BLaER1 treated with 17β-estradiol and CSF1 and Interleukin-3, amounts not matched to agents 10 nM and 100 nM (cell line): ENCODE data around the gene PIGR.

Experiments used
- H3K27ac ChIP-seq, 11 experiments: shearing (Covaris generic); formaldehyde crosslinking; 2 replicates each; pipeline ENCODE4 v1.8.1; 2022
- H3K27me3 ChIP-seq, 11 experiments: shearing (Covaris generic); formaldehyde crosslinking; 2 replicates each; pipeline ENCODE4 v1.8.1; 2022
- H3K36me3 ChIP-seq, 11 experiments: shearing (Covaris generic); formaldehyde crosslinking; 2 replicates each; pipeline ENCODE4 v1.8.1; 2022
- H3K4me1 ChIP-seq, 10 experiments: shearing (Covaris generic); formaldehyde crosslinking; 2 replicates each; pipeline ENCODE4 v1.8.1; 2022
- H3K4me2 ChIP-seq, 11 experiments: shearing (Covaris generic); formaldehyde crosslinking; 2 replicates each; pipeline ENCODE4 v1.8.1; 2022
- H3K4me3 ChIP-seq, 10 experiments: shearing (Covaris generic); formaldehyde crosslinking; 2 replicates each; pipeline ENCODE4 v1.8.1; 2022
- H3K9ac ChIP-seq, 11 experiments: shearing (Covaris generic); formaldehyde crosslinking; 2 replicates each; pipeline ENCODE4 v1.8.1; 2022
- H3K9me3 ChIP-seq, 11 experiments: shearing (Covaris generic); formaldehyde crosslinking; replicated peaks in 1 of 11; 2 replicates each; pipeline ENCODE4 v1.8.1; 2022
- H4K20me1 ChIP-seq, 11 experiments: shearing (Covaris generic); formaldehyde crosslinking; 2 replicates each; pipeline ENCODE4 v1.8.1; 2022
- Cebpa-rat ChIP-seq, 11 experiments: shearing (Covaris generic); IDR thresholded peaks; 2 replicates each; pipeline ENCODE4 v1.8.1; 2022

PIGR gene

DNA sequence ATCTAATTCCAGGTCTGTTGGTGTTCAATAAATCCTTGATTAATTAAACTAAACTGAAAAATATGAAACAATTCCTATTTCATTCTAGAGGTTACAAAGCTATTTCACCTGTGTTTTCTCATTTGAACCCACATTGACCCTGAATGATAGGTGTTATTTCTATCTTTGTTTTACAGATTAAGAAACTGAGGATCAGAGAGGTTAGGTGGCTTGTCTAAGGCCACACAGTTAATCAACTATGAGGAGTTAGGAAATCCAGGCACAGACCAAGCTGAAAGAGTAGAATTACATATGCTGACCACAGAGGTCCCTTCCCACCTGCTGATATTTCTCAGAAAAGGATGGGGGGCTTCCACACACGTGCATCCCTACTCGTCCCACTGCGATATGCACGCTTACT is 487 bp downstream of the PIGR start:
- Histone ChIP-seq H3K4me3 (no peak overlapping the region), H4K20me1 (no peaks in the 10 kb centered on the region), H3K36me3 (no peaks in the 10 kb centered on the region), H3K27me3 (no peaks in the 10 kb centered on the region), H3K27ac (no peak overlapping the region), H3K4me1 (peaks cover 28 to 49% (median 43%) of the 10 kb centered on the region in 10 experiments), H3K9ac (no peak overlapping the region), H3K4me2 (no peak overlapping the region), H3K9me3 (peaks cover 0 to 13% (median 5%) of the 10 kb centered on the region in 11 experiments; a peak in 7 of 22 replicates)
- TF ChIP-seq Cebpa-rat (IDR thresholded peaks at IDR 0.05), result no peak

DNA sequence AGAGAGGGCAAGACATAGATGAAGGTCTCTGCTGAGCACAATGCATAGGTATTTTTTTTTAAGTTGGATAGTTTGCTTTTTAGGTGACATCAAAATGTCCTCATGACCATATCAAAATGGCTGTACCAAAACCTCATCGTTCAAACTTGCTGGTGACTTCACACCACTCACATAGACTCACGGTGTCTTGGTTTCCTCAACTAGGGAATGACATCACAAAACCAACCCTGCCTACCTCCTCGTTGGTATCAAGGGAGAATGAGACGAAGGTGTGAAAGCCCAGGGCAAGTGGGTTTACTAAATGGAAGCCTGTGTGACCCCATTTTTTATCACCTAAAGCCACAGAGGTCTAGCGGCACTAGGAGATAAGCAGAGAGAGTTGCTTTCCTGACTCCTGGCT is 1.6 kb downstream of the PIGR start:
- Histone ChIP-seq H3K36me3 (no peaks in the 10 kb centered on the region), H4K20me1 (no peaks in the 10 kb centered on the region), H3K9ac (no peak overlapping the region), H3K4me1 (peaks cover 27 to 41% (median 36%) of the 10 kb centered on the region in 10 experiments), H3K4me2 (no peak overlapping the region), H3K27ac (no peak overlapping the region), H3K4me3 (no peak overlapping the region), H3K27me3 (no peaks in the 10 kb centered on the region), H3K9me3 (peaks cover 0 to 3% (median 1%) of the 10 kb centered on the region in 11 experiments; a peak in 7 of 22 replicates)
- no peak for TF ChIP-seq Cebpa-rat (IDR thresholded peaks at IDR 0.05)

DNA sequence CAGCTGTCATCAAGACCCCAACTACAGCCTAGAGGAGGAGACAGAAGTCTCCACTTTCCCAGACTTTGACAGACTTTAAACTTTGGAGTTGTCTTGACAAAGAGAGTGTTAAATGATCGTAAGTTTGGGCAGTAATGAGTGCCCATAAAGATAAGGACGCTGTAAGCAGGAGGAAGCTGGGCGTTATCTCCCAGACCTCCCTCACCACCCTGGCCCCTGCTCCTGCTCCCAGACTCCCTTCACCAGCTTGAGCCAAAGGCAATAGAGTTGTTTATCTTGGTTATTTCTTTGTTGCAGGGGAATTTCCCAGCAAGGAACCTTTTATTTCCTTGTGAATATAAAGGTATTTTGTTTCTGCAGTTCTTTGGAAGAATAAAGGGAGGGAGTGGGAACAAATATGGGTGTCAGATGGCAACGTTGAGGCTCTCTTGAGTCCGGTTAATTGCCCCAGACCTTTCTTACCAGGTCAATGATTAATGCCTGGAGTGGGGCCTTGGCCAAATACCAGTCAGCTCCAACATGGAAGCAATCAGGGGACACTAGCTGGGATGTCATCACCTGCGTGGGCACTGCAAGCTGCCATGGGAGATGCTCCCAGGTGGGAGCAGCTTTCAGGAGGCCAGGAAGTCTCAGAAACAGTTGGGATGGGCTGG is 4.4 kb downstream of the PIGR start:
- H3K27me3 ChIP-seq, result no peaks in the 10 kb centered on the region
- H3K9ac ChIP-seq, result no peak overlapping the region
- H3K27ac ChIP-seq, result no peak overlapping the region
- H3K4me1 ChIP-seq, result peaks cover under 1 to 20% (median 11%) of the 10 kb centered on the region in 10 experiments; a peak in 17 of 20 replicates
- no peaks in the 10 kb centered on the region for H3K9me3 ChIP-seq
- H4K20me1 ChIP-seq, result no peaks in the 10 kb centered on the region
- TF ChIP-seq Cebpa-rat (IDR thresholded peaks at IDR 0.05), result no peak
- H3K4me2 ChIP-seq, result no peak overlapping the region
- H3K36me3 ChIP-seq, result no peaks in the 10 kb centered on the region
- H3K4me3 ChIP-seq, result no peak overlapping the region

DNA sequence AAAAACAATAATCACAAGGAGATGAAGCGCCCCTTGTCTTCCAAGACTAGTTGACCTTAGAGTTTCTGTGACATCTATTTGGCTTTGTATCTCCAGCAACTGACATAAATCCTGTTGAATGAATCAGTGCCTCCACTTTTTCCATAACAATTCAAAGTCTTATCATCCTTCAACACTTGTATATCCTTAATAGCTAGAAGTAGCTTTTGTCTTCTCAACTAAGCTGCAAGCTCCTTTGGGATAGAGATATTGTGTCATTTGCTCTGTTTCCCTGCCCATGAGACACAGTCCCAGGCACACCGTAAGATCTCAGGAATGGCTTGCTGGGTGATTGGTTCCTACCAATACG is 5.7 kb downstream of the PIGR start:
- Histone ChIP-seq H3K4me1 (peaks cover 0 to 12% (median 7%) of the 10 kb centered on the region in 10 experiments; a peak in 12 of 20 replicates), H3K9me3 (no peaks in the 10 kb centered on the region), H3K27me3 (no peaks in the 10 kb centered on the region), H3K36me3 (no peaks in the 10 kb centered on the region), H3K4me3 (no peak overlapping the region), H3K27ac (no peak overlapping the region), H3K9ac (no peak overlapping the region), H3K4me2 (peak overlapping the region in 6 of 11 experiments; percentile 2 to 47 (median 34); a peak in 7 of 22 replicates), H4K20me1 (no peaks in the 10 kb centered on the region)
- no peak for TF ChIP-seq Cebpa-rat (IDR thresholded peaks at IDR 0.05)

DNA sequence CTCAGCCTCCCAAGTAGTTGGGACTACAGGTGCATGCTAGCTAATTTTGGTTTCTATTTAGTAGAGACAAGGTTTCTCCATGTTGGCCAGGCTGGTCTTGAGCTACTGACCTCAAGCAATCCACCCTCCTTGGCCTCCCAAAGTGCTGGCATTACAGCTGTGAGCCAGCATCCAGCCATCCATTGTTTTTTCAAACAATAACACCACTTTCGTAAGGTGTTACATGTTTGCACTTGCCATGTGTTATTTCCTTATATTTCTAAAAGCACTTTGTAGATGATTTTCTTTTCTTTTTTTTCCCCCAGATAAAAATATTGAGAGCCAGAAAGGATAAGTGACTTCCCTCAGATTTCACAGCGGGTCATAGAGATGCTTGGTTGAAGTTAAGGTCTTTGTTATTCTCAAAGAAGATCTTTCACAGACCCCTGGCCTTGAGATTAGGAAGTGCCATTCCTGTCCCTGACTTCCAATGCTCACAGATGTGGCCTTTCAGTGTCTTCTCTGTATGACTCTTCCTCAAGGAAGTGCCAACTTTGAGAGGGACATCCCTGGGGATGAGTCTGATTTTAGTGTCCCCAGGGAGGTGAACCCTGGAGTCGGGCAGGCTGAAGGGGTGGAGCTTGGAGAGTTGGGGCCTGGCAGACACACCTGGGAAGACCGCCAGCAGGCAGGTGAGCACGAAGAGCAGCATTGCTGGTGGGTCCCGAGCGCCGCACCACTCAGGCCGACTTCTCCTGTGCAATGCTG is 6.3 kb downstream of the PIGR start:
- no peaks in the 10 kb centered on the region for H3K27me3 ChIP-seq
- H3K9me3 ChIP-seq, result no peaks in the 10 kb centered on the region
- H3K27ac ChIP-seq, result no peak overlapping the region
- H3K4me1 ChIP-seq, result peaks cover 0 to 12% (median 7%) of the 10 kb centered on the region in 10 experiments; a peak in 12 of 20 replicates
- peak overlapping the region in 6 of 11 experiments; percentile 2 to 47 (median 34); a peak in 8 of 22 replicates for H3K4me2 ChIP-seq
- H3K36me3 ChIP-seq, result no peaks in the 10 kb centered on the region
- no peak overlapping the region for H3K9ac ChIP-seq
- H3K4me3 ChIP-seq, result no peak overlapping the region
- TF ChIP-seq Cebpa-rat (IDR thresholded peaks at IDR 0.05), result no peak
- H4K20me1 ChIP-seq, result no peaks in the 10 kb centered on the region

DNA sequence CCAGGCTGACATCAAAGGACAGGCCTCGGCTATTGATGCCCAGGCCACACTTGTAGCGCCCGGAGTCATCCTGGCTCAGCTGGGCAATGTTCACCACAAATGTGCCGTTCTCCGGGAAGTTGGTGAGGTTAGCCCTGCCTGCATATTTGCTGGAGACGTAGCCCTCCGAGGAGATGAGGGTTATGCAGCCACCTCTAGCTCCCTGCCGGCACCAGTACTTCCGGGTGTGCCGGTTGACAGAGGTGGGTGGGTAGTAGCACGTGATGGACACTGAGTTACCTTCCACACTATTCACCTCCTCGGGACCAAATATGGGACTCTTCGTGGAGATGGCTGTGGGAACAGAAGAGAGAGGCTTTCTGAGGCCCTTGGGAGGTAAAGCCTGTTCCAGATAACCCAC is 7.1 kb downstream of the PIGR start:
- Histone ChIP-seq H3K9me3 (no peaks in the 10 kb centered on the region), H3K9ac (no peak overlapping the region), H3K4me2 (no peak overlapping the region), H3K27me3 (no peaks in the 10 kb centered on the region), H3K36me3 (no peaks in the 10 kb centered on the region), H3K4me3 (no peak overlapping the region), H3K27ac (no peak overlapping the region), H3K4me1 (peaks cover 0 to 12% (median 9%) of the 10 kb centered on the region in 10 experiments; a peak in 12 of 20 replicates), H4K20me1 (no peaks in the 10 kb centered on the region)
- no peak for TF ChIP-seq Cebpa-rat (IDR thresholded peaks at IDR 0.05)

DNA sequence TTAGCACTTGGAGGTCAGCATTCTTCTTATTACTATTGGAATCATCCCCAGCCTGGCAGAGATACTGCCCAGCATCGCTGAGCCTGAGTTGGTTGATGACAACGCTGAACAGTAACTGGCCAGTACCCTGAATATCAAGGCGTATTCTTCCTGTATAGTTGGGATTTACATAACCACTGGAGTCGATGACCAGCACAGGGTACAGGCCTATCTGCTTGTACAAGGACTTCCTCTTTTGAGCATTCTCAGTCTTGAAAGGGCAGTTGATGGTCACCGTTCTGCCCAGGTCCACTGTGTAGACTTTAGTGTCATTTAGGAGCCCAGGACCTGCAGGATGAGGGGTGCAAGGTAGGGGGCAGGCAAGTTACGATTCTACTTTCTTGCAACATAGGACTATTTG is 8.8 kb downstream of the PIGR start:
- TF ChIP-seq Cebpa-rat (IDR thresholded peaks at IDR 0.05), result no peak
- H4K20me1 ChIP-seq, result no peaks in the 10 kb centered on the region
- H3K4me3 ChIP-seq, result no peak overlapping the region
- H3K9ac ChIP-seq, result no peak overlapping the region
- H3K9me3 ChIP-seq, result no peaks in the 10 kb centered on the region
- no peak overlapping the region for H3K27ac ChIP-seq
- H3K27me3 ChIP-seq, result no peaks in the 10 kb centered on the region
- peak overlapping the region in 3 of 11 experiments; percentile 19 to 36 (median 20); a peak in 4 of 22 replicates for H3K4me2 ChIP-seq
- H3K36me3 ChIP-seq, result no peaks in the 10 kb centered on the region
- peaks cover 7 to 24% (median 17%) of the 10 kb centered on the region in 10 experiments; a peak in 18 of 20 replicates for H3K4me1 ChIP-seq

DNA sequence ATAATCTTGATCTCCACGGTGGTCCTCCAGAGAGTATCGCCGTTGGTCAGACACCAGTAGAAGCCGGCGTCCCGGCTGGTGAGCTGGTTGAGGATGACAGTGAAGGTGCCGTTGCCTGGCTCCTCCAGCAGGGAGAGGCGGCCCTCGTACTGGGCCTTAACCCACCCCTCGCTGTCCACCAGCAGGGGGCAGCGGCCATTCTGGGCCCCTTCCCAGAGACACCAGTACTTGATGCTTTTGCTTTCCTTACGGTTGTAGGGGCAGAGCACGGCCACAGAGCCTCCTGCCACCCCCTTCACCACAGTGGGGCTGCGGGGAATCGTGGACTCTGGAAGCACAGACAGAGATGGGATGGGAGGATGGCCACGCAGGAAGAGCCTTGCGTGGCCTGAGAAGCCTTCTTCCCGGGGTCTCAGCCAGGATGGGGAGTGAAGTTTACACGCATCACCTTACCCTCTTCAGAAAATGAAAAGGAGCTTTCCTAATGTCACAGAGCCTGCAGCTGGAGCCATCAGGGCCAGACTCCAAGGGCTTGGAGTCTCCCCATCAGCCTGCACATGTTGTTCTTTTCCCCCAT is 10.7 kb downstream of the PIGR start:
- no peak overlapping the region for H3K4me3 ChIP-seq
- H3K4me2 ChIP-seq, result no peak overlapping the region
- peaks cover 22 to 43% (median 35%) of the 10 kb centered on the region in 10 experiments for H3K4me1 ChIP-seq
- no peaks in the 10 kb centered on the region for H3K36me3 ChIP-seq
- no peaks in the 10 kb centered on the region for H4K20me1 ChIP-seq
- TF ChIP-seq Cebpa-rat (IDR thresholded peaks at IDR 0.05), result no peak
- H3K9ac ChIP-seq, result no peak overlapping the region
- no peaks in the 10 kb centered on the region for H3K9me3 ChIP-seq
- H3K27ac ChIP-seq, result no peak overlapping the region
- H3K27me3 ChIP-seq, result no peaks in the 10 kb centered on the region

DNA sequence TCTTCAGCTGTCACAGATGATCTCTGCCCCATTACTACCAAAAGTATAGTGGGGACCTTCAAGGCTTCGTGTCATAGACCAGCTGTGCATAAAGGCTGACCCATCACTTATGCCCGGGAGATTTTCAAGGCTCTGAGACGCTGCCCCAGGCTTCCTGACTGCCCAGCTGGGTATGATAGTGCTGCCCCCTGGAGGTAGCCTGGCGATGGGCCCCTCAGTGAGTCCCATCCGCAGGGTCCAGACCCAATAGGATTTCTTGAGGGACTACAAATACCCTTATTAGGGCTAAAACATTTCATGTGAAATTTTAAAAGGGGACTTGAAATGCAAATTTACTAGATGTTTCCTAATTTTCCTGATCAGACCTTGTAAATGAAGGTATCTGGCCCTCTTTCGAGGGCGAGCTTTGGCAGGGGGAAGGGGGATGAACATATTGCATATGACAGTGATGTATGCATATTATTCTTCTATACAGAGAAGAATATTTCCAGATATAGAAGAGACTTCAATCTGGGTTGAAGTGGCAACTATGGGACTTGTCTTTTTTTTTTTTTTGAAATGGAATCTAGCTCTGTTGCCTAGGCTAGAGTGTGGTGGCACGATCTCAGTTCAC is 12.8 kb downstream of the PIGR start:
- peaks cover 28 to 60% (median 48%) of the 10 kb centered on the region in 10 experiments for H3K4me1 ChIP-seq
- H3K27ac ChIP-seq, result peak overlapping the region in 2 of 11 experiments; percentile 4 to 84; a peak in 1 of 22 replicates
- TF ChIP-seq Cebpa-rat (IDR thresholded peaks at IDR 0.05), result no peak
- H3K9me3 ChIP-seq, result no peaks in the 10 kb centered on the region
- H3K36me3 ChIP-seq, result no peaks in the 10 kb centered on the region
- H3K27me3 ChIP-seq, result no peaks in the 10 kb centered on the region
- H3K4me3 ChIP-seq, result no peak overlapping the region
- no peaks in the 10 kb centered on the region for H4K20me1 ChIP-seq
- H3K9ac ChIP-seq, result peak overlapping the region in 1 of 11 experiments; percentile 15; a peak in 1 of 22 replicates
- H3K4me2 ChIP-seq, result peak overlapping the region in 6 of 11 experiments; percentile 13 to 88 (median 84); a peak in 7 of 22 replicates
